NOMO-1 (cell line): ENCODE results near the gene CCDC71L.

Source experiments
- DNase-seq, 2 experiments: peaks; one replicate each; lab custom pipeline; 2025; ENCODE audit not compliant: unreplicated experiment in 2 of 2; lab: John Stamatoyannopoulos, UW

CCDC71L gene

GRCh38 chr7:106626376-106627164 is 34.4 kb downstream of the CCDC71L start:
- DNase-seq: no peak

DNA sequence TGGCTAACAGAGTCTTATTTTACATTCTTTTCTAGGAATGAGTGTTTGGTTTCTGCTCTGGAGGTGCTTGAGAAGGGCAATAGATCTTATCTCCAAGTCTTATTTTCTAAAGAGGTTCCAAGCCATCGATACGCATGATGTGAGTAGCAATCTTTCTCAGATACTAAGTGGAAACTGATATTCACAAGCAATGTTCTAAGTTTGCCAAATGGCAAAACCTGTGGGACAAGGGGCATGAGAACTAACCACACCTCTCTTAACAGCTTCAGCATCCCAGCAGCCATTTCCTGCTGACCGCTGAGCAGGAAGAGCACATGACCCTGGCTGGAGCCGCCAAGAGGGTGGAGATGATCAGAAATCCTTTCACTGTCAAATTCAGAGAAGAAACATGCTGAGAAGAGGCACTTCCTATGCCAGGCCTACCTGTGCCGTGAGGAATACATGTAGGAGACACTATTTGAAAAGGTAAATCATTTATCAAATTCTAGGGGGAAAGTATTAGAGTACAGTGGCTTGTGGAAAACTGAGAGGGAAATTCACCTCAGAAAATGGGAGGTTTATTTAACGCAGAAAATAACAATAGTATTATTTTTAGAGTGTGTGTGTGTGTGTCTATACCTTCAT is 35.2 kb downstream of the CCDC71L start:
- no peak for DNase-seq

- no peak for DNase-seq
Measured at GRCh38 chr7:106623853-106624252, 37.1 kb downstream of the CCDC71L start.

GRCh38 chr7:106623315-106623660 is 37.7 kb downstream of the CCDC71L start:
- no peak for DNase-seq

DNA sequence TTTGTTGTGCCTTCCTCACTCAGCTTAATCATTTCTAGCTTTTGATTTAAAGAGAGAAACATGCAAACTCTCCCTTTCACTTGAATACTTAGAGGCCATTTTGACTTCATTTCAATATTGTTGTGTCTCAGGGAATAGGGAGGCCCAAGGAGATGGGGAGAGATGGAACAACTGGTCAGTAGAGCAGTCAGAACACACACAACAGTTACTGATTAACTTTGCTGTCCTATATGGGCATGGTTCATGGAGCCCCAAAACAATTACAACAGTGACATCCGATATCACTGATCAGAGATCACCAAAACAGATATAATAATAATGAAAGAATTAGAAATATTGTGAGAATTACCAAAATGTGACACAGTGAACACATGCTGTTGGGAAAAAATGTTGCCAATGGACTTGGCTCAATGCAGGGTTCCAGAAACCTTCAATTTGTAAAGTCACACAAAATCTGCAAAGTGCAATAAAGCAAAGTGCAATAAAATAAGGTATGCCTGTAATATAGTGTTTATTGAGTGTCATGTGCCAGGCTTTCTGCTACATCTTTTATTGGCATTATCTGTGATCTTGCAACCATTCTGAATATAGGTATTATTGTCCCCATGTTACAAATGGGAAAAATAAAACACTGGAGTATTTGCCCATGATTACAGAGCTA is 38.2 kb downstream of the CCDC71L start:
- DNase-seq: no peak

DNA sequence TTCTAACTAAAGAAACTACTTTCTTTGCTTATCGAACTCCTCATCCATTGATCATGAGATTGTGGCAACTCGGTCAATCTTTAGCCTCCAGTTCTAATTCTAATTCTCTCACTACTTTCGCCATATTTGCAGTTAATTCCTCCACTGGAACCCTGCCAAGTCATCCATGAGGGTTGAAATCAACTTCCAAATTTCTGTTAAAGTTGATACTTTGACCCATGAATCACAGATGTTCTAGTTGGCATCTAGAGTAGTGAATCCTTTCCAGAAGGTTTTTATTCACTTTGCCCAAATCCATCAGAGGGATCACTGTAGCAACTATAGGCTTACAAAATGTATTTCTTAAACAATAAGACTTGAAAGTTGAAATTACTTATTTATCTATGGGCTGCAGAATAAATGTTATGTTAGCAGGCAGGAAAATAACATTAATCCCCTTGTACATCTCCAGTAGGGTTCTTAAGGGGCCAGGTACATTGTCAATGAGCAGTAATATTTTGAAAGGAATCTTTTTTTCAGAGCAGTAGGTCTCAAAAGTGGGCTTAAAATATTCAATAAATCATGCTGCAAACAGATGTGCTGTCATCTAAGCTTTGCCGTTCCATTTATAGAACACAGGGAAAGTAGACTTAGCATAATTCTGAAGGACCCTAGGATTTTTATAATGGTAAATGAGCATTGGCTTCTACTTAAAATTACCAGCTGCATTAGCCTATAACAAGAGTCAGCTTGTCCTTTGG is 39.4 kb downstream of the CCDC71L start:
- no peak for DNase-seq

- no peak for DNase-seq
Measured at GRCh38 chr7:106620676-106621075, 40.3 kb downstream of the CCDC71L start.

DNA sequence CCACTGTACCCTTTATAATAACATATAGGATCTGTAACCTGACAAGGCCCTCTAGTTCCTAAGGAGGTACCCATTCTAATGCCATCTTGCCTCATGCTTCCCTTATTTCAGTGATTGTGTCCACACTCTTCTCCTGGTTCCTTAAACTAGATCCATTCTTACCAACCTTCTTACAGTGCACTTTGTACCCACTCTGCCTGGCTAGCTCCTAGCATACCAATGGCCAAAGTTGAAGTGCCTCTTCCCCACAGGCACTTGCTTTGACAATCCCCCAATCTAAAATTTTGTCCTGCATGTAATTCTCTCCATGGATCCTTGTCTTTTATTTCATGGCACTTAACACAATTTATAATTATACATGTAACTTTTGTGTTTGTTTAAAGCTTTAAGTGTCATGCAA is 40.9 kb downstream of the CCDC71L start:
- DNase-seq: no peak

GRCh38 chr7:106619213-106619612 is 41.7 kb downstream of the CCDC71L start:
- DNase-seq: no peak

DNA sequence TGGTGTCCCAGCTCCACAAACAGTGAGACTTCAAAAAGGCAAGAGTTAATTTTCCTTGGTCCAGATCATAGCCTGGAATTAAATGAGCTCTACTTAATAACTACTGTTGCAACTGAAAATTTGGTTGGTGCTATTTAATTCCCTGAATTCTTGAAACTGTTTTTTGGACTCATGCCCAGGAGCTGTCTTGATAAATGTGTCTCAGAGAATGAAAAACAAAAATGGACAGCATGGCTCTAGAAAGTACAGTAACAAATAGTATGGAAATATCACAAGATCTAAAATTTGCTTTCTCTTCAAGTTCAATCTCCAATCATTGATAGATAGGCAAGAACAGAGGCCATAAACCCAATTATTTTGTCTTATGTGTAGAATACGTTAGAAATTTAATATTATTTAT is 42.5 kb downstream of the CCDC71L start:
- DNase-seq: no peak

DNA sequence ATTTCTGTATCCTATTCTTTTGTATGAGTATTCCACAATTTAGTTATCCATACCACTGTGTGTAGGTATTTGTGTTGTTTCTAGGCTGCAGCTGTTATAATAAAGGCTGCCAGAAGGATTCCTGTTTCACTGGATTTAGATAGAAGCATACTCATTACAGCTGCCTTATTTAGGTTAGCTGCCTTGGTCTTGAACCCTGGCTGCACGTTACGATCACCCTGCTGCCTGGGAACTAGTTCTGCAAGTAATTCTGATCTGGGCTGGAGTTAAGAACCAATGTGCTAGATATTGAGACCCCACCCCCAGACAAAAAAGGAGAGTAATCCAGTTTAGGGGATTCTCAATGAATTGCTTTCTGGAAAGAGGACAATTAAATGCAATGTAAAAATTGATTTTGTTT is 43.1 kb downstream of the CCDC71L start:
- DNase-seq: no peak

GRCh38 chr7:106616708-106617051 is 44.3 kb downstream of the CCDC71L start:
- no peak for DNase-seq

DNA sequence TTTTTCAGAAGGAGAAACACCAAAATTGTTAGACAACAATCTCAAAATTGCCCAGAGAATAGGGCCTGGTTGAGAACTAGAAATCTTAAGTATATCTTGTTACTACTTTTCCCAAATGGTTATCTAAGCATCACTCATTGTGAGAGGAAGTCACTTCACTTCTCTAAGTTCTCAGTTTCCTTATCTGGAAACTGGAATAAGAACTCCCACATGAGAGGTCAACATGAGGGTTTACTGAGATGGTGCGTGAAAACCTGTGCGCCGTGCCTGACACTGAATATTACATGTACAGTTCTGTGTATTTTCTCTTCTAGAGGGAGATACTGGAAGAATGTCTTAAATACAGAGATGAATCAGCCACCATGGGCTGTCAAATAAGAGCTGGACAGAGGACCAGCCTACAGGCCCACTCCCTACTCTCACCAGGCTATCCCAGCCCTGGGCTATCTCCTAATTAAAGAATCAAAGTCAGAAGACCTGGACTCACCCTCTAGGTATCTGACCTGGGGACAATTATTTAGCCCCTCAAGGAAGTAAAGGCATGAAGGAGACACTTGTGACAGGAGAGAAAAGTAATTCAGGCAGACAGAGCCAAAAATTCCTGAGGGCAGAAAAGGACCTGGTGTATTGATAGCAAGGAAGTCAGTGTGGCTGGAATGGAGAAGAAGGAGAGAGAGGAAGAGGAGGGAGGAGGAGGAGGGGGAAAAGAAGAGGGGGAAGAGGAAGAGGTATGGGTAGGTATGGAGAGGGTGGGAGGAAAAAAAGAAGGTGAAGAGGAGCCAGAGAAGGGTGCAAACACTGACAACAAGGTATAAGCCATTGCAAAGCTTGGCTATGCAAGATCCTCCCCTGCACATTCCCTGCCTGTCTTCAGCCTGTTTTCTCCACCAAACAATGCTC is 44.9 kb downstream of the CCDC71L start:
- no peak for DNase-seq

- DNase-seq: no peak
Measured at GRCh38 chr7:106614751-106615150, 46.2 kb downstream of the CCDC71L start.

- DNase-seq: no peak
Measured at GRCh38 chr7:106613848-106614560, 47.0 kb downstream of the CCDC71L start.

DNA sequence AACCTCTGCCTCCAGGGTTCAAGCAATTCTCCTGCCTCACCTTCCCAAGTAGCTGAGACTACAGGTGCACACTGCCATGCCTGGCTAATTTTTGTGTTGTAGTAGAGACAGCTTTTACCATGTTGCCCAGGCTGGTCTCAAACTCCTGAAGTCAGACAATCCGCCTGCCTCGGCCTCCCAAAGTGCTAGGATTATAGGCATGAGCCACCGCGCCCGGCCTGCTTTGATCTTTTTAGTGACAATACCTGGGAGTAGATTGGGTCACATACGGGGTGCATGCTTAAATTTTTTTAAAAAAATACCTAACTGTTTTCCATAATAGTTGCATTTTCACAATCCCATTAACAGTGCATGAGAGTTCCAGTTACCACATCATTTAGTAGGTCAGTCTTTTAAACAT is 47.7 kb downstream of the CCDC71L start:
- DNase-seq: no peak

DNA sequence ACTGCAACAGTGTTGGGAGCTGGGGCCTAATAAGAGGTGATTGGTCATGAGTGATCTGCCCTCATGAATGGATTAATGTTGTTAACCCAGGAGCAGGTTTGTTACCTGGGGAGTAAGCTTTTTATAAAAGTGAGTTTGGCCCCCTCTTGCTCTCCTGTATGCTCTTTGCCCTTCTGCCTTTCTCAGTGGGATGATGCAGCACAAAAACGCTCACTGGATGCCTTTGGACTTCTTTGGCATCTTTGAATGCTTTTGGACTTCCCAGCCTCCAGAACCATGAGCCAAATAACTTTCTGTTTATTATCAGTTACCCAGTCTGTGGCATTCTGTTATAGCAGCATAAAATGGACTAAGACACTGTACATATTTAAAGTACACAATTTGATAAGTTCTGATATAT is 48.5 kb downstream of the CCDC71L start:
- DNase-seq: no peak

GRCh38 chr7:106611911-106612310 is 49.0 kb downstream of the CCDC71L start:
- DNase-seq: no peak

DNA sequence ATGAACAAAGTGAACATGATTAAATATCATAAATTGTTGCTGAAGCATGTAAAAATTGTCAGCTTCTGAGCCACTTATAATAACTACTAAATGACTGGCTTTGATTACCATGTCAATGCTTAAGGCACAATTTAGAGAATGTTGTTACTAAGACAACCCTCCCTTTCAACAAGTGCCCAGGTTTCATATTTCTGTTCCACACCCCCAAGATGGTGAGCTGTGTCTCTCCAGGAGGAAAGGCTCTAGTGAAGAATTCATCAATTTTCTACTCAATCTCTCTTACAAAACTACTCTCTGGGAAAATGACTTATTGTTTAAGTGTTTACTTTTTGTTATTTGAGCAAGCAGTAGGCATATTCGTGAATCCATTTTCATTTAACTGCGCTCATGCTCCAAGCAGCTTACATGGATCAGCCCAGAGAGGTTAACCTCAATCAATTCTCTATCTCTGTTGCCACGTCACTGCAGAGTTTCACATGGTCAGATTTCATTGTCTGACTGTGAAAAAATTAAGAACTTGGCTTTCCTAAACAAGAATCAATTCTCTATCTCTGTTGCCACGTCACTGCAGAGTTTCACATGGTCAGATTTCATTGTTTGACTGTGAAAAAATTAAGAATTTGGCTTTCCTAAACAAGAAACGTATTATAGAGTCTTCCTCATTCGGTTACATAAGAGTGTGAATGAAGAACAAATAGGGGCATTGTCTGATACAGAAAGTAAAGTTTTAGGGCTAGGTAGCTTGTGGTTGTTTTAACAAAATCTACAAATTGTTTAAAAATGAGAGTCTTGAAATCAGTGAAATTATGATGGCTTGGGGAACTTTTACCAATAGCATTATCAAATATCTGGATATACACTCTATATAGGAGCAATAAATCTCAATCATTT is 49.7 kb downstream of the CCDC71L start:
- DNase-seq: no peak
